GM06990 (cell line): ENCODE results near the gene ARHGEF10L.
"Not testable (repeated sequence)": the region's sequence is repeated elsewhere in the genome, so short reads cannot be mapped to it uniquely, and the experiment has no call there.

Experiments
- DNase-seq: peaks from one replicate; pipeline ENCODE4 v3.0.0-alpha.2; 2011; ENCODE audit not compliant: insufficient read length; ENCODE audit errors: extremely low read depth
- H3K27me3 ChIP-seq: replicated peaks from 2 replicates; pipeline ENCODE4 v1.6.0; 2011; ENCODE audit warnings: low read length; ENCODE audit not compliant: control insufficient read depth, insufficient read depth
- H3K36me3 ChIP-seq: 2 replicates; pipeline ENCODE4 v1.5.1; 2011; ENCODE audit warnings: low read length; ENCODE audit not compliant: control insufficient read depth, insufficient read depth
- H3K4me3 ChIP-seq: replicated peaks from 2 replicates; pipeline ENCODE4 v1.5.1; 2011; ENCODE audit warnings: low read depth, mild to moderate bottlenecking, control low read depth, low read length
- TF ChIP-seq, protein P1 (sequence below): IDR thresholded peaks from 2 replicates; pipeline ENCODE4 v1.5.1; 2011; ENCODE audit warnings: low read length, control low read depth, mild to moderate bottlenecking, inconsistent platforms; ENCODE audit not compliant: insufficient read depth, poor library complexity, severe bottlenecking

The ARHGEF10L gene

DNA sequence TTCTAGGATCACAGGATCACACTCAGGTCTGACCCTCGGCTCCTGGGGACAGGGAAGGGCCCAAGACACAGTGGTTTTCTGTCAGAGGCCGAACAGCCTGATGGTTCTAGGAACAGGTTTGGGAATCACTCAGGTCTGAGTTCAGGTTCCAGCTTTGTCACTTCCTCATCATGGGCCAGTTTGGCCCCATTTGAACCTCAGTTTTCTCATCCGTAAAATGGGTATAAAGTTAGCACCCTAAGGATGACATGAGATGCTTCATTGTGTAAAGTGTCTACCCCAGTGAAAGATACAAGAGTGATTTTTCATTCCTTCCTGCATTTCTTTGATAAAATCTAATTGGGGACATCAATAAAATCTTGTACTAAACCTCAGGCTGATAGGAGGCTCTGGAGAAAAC lies 204.4 kb downstream of the ARHGEF10L start:
- no peaks in the 10 kb centered on the region; the same call in none of the 2 replicates for H3K27me3 ChIP-seq
- TF ChIP-seq, protein P1, sequence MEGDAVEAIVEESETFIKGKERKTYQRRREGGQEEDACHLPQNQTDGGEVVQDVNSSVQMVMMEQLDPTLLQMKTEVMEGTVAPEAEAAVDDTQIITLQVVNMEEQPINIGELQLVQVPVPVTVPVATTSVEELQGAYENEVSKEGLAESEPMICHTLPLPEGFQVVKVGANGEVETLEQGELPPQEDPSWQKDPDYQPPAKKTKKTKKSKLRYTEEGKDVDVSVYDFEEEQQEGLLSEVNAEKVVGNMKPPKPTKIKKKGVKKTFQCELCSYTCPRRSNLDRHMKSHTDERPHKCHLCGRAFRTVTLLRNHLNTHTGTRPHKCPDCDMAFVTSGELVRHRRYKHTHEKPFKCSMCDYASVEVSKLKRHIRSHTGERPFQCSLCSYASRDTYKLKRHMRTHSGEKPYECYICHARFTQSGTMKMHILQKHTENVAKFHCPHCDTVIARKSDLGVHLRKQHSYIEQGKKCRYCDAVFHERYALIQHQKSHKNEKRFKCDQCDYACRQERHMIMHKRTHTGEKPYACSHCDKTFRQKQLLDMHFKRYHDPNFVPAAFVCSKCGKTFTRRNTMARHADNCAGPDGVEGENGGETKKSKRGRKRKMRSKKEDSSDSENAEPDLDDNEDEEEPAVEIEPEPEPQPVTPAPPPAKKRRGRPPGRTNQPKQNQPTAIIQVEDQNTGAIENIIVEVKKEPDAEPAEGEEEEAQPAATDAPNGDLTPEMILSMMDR: no peak

DNA sequence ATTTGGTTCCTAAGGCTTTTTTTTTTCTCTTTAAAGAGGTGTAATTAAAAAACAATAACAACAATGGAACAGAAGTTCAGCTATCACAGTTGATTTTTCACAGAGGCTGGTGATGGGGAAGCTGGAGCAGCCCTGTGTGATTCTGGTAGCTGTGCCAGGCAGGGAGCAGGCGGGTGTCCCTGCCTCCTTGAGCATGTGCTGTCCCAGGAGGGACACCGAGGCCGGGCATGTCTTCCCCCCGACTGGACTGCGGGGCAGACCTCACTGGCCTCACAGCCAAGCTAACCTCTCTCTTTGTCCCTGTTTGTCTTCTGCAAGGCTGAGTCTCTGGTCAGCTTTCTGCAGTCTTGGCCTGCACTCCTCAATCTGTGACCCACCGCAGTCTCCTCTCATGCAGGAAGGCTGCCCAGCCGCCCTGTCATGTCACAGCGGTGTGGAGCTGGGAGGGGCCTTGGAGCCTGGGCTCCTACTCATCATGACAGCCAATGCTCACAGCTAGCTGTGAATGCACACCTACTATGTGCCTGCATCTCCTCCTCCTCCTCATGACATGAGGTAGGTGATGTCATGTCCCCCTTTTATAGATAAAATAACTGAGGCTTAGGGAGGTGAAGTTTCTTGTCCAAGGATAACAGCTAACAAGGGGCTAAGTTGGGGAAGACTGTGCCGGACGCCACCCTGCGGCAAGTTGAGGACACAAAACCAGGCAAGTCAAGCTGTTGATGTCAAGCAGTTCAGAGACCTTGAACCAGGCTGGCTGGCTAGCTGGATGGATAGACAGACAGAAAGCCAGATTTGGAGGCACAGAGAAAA lies 205.4 kb downstream of the ARHGEF10L start:
- Histone ChIP-seq H3K27me3 (no peaks in the 10 kb centered on the region; the same call in none of the 2 replicates), H3K36me3 (no peaks in the 10 kb centered on the region), H3K4me3 (no peak overlapping the region)
- TF ChIP-seq, protein P1: peak; percentile 14
- DNase-seq: no peak

More for the DNA sequence above, 204.4 kb downstream of the ARHGEF10L start:
- no peaks in the 10 kb centered on the region for H3K36me3 ChIP-seq
- H3K4me3 ChIP-seq: no peak overlapping the region
- DNase-seq: no peak

DNA sequence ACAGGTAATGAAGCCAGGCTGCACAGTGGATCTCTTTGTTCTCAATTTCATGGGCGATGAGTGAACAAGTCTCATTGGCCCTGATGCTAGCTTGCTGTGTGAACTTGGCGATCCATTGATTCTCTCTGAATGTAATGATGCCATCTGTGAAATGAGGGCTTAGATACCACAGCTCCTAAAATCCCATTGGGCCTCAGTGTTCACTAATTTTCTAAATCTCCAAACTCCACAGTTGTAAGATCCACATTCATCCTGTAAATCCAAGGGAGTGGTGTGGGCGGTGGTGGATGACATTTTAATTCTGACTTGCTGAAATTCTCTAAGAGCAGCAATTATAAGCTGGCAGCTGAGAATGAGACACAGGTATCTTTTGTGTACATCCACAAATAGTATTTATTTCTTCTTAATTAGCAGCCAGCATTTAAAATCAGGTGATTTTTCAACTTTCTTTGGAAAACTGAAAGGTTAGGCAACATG lies 206.0 kb downstream of the ARHGEF10L start:
- no peaks in the 10 kb centered on the region for H3K36me3 ChIP-seq
- TF ChIP-seq, protein P1: no peak
- no peak for DNase-seq
- H3K27me3 ChIP-seq: no peaks in the 10 kb centered on the region; the same call in none of the 2 replicates
- no peak overlapping the region for H3K4me3 ChIP-seq

DNA sequence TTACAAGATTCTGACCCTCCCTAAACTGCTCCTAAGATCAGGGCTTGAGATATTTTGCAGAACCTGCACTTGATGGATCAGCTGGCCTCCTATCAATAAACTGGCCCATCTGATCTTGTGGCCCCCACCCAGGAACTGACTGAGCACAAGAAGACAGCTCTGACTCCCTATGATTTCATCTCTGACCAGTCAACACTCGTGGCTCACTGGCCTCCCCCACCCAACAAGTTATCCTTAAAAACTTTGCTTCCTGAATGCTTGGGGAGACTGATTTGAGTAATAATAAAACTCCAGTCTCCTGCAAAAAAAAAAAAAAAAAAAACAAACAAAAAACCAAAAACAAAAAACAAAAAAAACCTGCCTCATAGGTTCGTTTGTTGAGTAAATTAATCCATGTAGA lies 206.8 kb downstream of the ARHGEF10L start:
- H3K36me3 ChIP-seq, H3K27me3 ChIP-seq, DNase-seq, H3K4me3 ChIP-seq: not testable (repeated sequence)

DNA sequence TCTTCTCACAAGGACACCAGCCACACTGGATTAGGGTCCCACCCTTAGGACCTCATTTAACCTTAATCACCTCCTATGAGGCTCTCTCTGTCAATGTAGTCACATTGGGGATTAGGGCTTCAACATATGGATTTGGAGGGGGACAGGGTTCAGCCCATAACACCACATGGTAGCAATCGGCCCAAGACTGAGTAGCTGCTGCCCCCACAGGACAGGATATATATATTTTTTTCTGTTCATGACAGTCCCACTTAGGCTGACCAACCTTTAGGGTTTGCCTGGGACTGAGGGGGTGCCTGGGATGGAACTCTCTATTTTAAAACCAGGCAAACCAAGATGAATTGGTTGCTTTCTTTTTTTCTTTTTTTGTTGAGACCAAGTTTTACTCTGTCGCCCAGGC lies 207.4 kb downstream of the ARHGEF10L start:
- no peaks in the 10 kb centered on the region for H3K36me3 ChIP-seq
- no peak for DNase-seq
- no peaks in the 10 kb centered on the region; the same call in none of the 2 replicates for H3K27me3 ChIP-seq
- TF ChIP-seq, protein P1: no peak
- no peak overlapping the region for H3K4me3 ChIP-seq
